Stomach (tissue), 9 donors: ENCODE results near the gene FLVCR2. TPM values are rescaled to one million over a fixed set of nuclear protein-coding genes. Genes with fewer than 3 reads are reported as not detected.

Experiments
- DNase-seq, 2 donors: peaks; one replicate each; pipeline versions ENCODE4 v3.0.0 to v3.0.0-alpha.2; 2013 to 2019
- H3K27ac ChIP-seq, 5 donors: fragments of 200-600 bp in 4 of 5; sonication (generic) in 4 of 5; one replicate each; pipeline ENCODE4 v1.5.1; 2013 to 2019; ENCODE audit warnings: mild to moderate bottlenecking in 1 of 5, moderate library complexity in 1 of 5
- H3K27me3 ChIP-seq, 3 donors: fragments of 200-600 bp; sonication (generic); one replicate each; pipeline ENCODE4 v1.5.1; 2017 to 2019; ENCODE audit warnings: mixed run types in 1 of 3
- H3K36me3 ChIP-seq, 4 donors: fragments of 200-600 bp; sonication (generic); 1 replicate in 3 of 4; 2 replicates in 1 of 4; pipeline ENCODE4 v1.5.1; 2016 to 2019
- H3K4me1 ChIP-seq, 4 donors: fragments of 200-600 bp; sonication (generic); one replicate each; pipeline ENCODE4 v1.5.1; 2016 to 2019
- H3K4me3 ChIP-seq, 4 donors: fragments of 200-600 bp; sonication (generic) in 3 of 4; one replicate each; pipeline ENCODE4 v1.5.1; 2016 to 2019; ENCODE audit warnings: mild to moderate bottlenecking in 1 of 4
- H3K9me3 ChIP-seq, 4 donors: fragments of 200-600 bp; sonication (generic); one replicate each; pipeline ENCODE4 v1.5.1; 2016 to 2019
- EP300 ChIP-seq: sonication (generic); formaldehyde crosslinking; IDR thresholded peaks from one replicate; pipeline ENCODE4 v1.6.1; 2017; ENCODE audit warnings: antibody characterized with exemption
- POLR2A ChIP-seq, 4 donors: fragments of 450-650 bp; IDR thresholded peaks; one replicate each; pipeline ENCODE4 v1.6.1; 2016; ENCODE audit warnings: antibody characterized with exemption in 4 of 4, control low read depth in 2 of 4, mild to moderate bottlenecking in 1 of 4, moderate library complexity in 1 of 4
- POLR2AphosphoS5 ChIP-seq, 3 donors: sonication (generic); formaldehyde crosslinking; IDR thresholded peaks; one replicate each; pipeline ENCODE4 v1.6.1; 2016; ENCODE audit warnings: antibody characterized with exemption in 3 of 3
- WGBS, 5 donors: extraction: QIAGEN DNeasy Blood & Tissue Kit in 3 of 5; methylation state at CpG; one replicate each; pipeline versions ENCODE4 v1.1.5 to v1.1.7; 2013 to 2018; 5-methylcytosine and 5-hydroxymethylcytosine counted together
- intact Hi-C: fragments of 100-400 bp; cut with DNase I; formaldehyde crosslinking; loops from one replicate; pipeline ENCODE4 v1.15.1; 2023; ENCODE audit warnings: low total_unique reads
- polyA plus RNA-seq, 3 donors: library from polyadenylated mRNA; stranded (reverse); fragments of 200-250 nt; gene quantifications; one replicate each; pipeline ENCODE4 v1.2.3, GENCODE V29; 2013
- total RNA-seq, 5 donors: library from RNA; depleted of rRNA; stranded (reverse); fragments of >200 nt; gene quantifications; one replicate each; pipeline versions ENCODE4 v1.1.0 to v1.2.3, GENCODE V29; 2014 to 2016
- TF ChIP-seq, protein P1 (sequence below), 7 experiments: fragments of 450-650 bp in 4 of 7; fragments of 200-600 bp in 3 of 7; sonication (generic) in 3 of 7; IDR thresholded peaks; one replicate each; pipeline ENCODE4 v1.5.1; 2016 to 2019; ENCODE audit warnings: antibody characterized with exemption in 7 of 7, control low read depth in 2 of 7, mild to moderate bottlenecking in 1 of 7
- donor health status: healthy with polysubstance abuse.
- donor health status: Bipolar disorder and iron deficiency.
- donor health status: healthy.

The FLVCR2 gene
- total and polyA plus RNA-seq, 8 donors: 0.15 to 10.7 (median 0.95) TPM; not detected in 1

- intact Hi-C loops: no loop called here
- no peak for DNase-seq
- 79 to 88% (median 80%) methylated on average over 7 of the region's 7 CpGs for WGBS, 5 donors
- Histone ChIP-seq H3K27ac (no peak overlapping the region), H3K4me1 (no peaks in the 10 kb centered on the region), H3K4me3 (no peak overlapping the region), H3K9me3 (no peaks in the 10 kb centered on the region), H3K27me3 (peaks cover 0 to 6% (median 0%) of the 10 kb centered on the region in 3 donors), H3K36me3 (peaks cover 0 to 5% (median 2%) of the 10 kb centered on the region in 4 donors)
- TF ChIP-seq POLR2A (IDR thresholded peaks at IDR 0.05): no peak
These were observed 27.4 kb upstream of the FLVCR2 start for GRCh38 chr14:75551021-75551420.

GRCh38 chr14:75553157-75553556 lies 25.3 kb upstream of the FLVCR2 start:
- no peak for TF ChIP-seq POLR2A (IDR thresholded peaks at IDR 0.05)
- TF ChIP-seq POLR2AphosphoS5 (IDR thresholded peaks at IDR 0.05): no peak
- TF ChIP-seq, protein P1, sequence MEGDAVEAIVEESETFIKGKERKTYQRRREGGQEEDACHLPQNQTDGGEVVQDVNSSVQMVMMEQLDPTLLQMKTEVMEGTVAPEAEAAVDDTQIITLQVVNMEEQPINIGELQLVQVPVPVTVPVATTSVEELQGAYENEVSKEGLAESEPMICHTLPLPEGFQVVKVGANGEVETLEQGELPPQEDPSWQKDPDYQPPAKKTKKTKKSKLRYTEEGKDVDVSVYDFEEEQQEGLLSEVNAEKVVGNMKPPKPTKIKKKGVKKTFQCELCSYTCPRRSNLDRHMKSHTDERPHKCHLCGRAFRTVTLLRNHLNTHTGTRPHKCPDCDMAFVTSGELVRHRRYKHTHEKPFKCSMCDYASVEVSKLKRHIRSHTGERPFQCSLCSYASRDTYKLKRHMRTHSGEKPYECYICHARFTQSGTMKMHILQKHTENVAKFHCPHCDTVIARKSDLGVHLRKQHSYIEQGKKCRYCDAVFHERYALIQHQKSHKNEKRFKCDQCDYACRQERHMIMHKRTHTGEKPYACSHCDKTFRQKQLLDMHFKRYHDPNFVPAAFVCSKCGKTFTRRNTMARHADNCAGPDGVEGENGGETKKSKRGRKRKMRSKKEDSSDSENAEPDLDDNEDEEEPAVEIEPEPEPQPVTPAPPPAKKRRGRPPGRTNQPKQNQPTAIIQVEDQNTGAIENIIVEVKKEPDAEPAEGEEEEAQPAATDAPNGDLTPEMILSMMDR (IDR thresholded peaks at IDR 0.05): no peak
- TF ChIP-seq EP300: no peak
- Histone ChIP-seq H3K4me3 (no peak overlapping the region), H3K36me3 (no peaks in the 10 kb centered on the region), H3K9me3 (peaks cover 0 to 12% (median 3%) of the 10 kb centered on the region in 4 donors), H3K27me3 (no peaks in the 10 kb centered on the region), H3K4me1 (no peaks in the 10 kb centered on the region), H3K27ac (no peak overlapping the region)
- intact Hi-C loops: no loop called here
- DNase-seq: no peak
- 83 to 97% (median 94%) methylated on average over 6 of the region's 6 CpGs for WGBS, 5 donors

DNA sequence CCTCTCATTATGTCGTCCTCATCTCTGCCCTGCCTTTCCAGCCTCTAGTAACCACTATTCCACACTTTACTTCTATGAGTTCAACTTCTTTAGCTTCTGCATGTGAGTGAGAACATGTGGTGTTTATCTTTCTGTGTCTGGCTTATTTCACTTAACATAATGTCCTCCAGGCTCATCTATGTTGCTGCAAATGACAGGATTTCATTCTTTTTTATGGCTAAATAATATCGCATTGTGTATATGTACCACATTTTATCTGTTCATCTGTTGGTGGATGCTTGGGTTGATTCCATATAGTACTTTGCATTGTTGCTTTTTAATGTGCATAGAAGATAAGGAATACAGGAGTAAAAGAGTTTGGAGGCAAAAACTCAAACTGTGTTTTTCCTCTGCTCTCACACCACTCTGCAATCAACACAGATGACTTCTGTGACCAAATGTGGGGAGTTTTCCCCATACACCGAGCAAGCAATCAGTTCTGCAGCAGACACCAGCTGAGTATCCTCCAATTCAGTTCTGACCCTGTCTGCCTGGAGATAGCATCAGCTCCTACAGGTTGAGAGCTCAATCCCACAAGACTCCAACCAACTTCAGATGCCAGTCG lies 24.6 kb upstream of the FLVCR2 start:
- Histone ChIP-seq H3K27ac (no peak overlapping the region), H3K36me3 (no peaks in the 10 kb centered on the region), H3K9me3 (peaks cover 0 to 12% (median 3%) of the 10 kb centered on the region in 4 donors), H3K27me3 (no peaks in the 10 kb centered on the region), H3K4me1 (no peaks in the 10 kb centered on the region), H3K4me3 (no peak overlapping the region)
- intact Hi-C loops: no loop called here
- TF ChIP-seq POLR2A (IDR thresholded peaks at IDR 0.05) (no peak), EP300 (no peak), POLR2AphosphoS5 (IDR thresholded peaks at IDR 0.05) (no peak)
- TF ChIP-seq, protein P1 (IDR thresholded peaks at IDR 0.05): no peak
- WGBS, 5 donors: 62 to 76% (median 69%) methylated on average over 4 of the region's 4 CpGs
- DNase-seq: no peak

- peaks cover 0 to under 1% (median 0%) of the 10 kb centered on the region in 4 donors for H3K4me1 ChIP-seq
- H3K36me3 ChIP-seq: no peaks in the 10 kb centered on the region
- WGBS, 5 donors: 43 to 63% (median 47%) methylated on average over 2 of the region's 2 CpGs
- H3K4me3 ChIP-seq: no peak overlapping the region
- no peak overlapping the region for H3K27ac ChIP-seq
- TF ChIP-seq EP300: no peak
- TF ChIP-seq, protein P1 (IDR thresholded peaks at IDR 0.05): no peak
- no peak for TF ChIP-seq POLR2A (IDR thresholded peaks at IDR 0.05)
- no peak for TF ChIP-seq POLR2AphosphoS5 (IDR thresholded peaks at IDR 0.05)
- DNase-seq: no peak
- peaks cover 0 to 12% (median 3%) of the 10 kb centered on the region in 4 donors for H3K9me3 ChIP-seq
- intact Hi-C loops: no loop called here
- no peaks in the 10 kb centered on the region for H3K27me3 ChIP-seq
These were observed 23.9 kb upstream of the FLVCR2 start for GRCh38 chr14:75554482-75554881.

DNA sequence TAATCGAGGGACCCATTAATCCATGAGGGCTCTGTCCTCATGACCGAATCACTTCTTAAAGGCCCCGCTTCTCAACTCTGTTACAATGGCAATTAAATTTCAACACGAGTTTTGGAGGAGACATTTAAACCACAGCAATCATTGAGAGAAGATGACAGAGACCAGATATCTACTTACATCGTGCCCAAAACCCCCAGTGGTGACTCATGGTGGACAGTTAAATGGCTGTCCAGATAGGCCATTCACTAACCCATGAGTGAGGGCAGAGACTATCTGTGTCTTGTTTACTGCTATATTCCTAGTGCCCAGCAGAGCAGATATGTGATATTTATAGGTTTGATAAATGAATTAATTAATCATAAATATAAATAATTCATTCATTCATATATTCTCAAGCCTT lies 20.0 kb upstream of the FLVCR2 start:
- Histone ChIP-seq H3K9me3 (peaks cover 0 to 12% (median 3%) of the 10 kb centered on the region in 4 donors), H3K4me1 (peaks cover 6 to 17% (median 9%) of the 10 kb centered on the region in 4 donors), H3K36me3 (no peaks in the 10 kb centered on the region), H3K27ac (no peak overlapping the region), H3K4me3 (no peak overlapping the region), H3K27me3 (peaks cover 0 to 17% (median 0%) of the 10 kb centered on the region in 3 donors)
- intact Hi-C loops: no loop called here
- 82 to 89% (median 84%) methylated on average over 5 of the region's 5 CpGs for WGBS, 5 donors
- TF ChIP-seq, protein P1 (IDR thresholded peaks at IDR 0.05): no peak
- TF ChIP-seq POLR2A (IDR thresholded peaks at IDR 0.05) (no peak), EP300 (no peak), POLR2AphosphoS5 (IDR thresholded peaks at IDR 0.05) (no peak)
- DNase-seq: no peak
